GM19240 (cell line): ENCODE measurements around the gene HHIPL1.

Experiments
- DNase-seq: peaks from one replicate; pipeline ENCODE4 v3.0.0; 2011; ENCODE audit warnings: low spot score; ENCODE audit not compliant: insufficient read length

The HHIPL1 gene

DNA sequence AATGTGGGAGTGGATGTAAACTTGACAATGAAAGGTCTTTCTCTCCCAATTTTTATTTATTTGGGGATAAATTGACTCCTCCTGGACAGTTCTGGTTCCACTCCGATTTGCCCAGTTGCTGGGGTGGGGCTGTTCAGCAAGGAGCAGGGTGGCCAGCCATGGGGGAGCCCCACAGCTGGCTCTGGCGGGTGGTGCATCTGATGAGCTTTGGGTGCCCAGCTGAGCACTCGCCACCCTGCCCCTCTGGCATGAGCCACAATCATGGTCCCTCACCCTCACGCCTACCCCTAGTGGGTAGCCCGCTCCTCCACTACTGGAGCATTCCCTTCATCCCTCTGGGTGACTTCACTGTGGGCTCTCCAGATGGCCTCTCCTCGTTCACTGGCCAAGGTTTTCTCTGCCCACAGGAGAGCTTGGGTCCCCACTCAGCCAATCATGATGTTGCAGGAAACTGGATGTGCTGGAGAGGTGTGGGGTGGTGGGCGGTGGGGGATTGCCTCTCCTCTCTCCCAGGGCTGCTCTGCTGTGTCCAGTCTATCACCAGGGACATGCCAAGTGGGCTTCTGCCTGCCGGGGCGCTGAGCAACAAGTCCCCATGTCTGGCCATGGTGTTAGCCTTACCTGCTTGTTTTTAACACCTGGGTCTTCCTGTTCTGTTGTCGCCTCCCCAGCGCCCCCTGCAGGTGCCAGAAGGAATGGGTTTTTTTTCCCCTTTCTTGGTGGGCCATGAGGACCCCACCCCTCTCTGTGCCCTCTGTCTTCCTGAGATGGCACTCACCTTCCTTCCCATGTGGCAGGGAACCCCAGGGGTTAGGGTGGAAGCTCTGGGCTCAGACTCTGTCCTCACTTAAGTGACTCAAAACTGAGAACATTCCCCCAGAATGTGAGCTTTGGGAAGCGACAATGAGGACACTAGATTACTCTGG is 42.6 kb downstream of the HHIPL1 start:
- DNase-seq, result no peak

DNA sequence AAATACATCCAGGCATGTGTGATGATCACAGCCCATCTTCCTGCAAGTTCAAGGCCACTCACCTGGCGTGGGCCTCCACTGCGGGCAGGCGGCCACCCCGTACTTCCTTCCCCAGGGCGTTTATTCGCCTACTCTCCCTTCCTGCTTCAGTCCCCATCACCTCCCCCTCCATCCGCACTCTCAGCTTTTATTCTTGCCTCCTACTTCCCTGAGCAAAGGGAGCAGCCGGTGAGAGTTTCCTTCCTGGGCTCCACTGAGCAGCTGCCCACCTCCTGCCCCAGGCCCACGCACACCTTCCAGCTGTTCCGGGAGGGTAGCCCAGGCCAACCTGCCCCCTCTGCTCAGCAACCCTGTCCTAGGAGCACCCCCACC is 43.3 kb downstream of the HHIPL1 start:
- no peak for DNase-seq

DNA sequence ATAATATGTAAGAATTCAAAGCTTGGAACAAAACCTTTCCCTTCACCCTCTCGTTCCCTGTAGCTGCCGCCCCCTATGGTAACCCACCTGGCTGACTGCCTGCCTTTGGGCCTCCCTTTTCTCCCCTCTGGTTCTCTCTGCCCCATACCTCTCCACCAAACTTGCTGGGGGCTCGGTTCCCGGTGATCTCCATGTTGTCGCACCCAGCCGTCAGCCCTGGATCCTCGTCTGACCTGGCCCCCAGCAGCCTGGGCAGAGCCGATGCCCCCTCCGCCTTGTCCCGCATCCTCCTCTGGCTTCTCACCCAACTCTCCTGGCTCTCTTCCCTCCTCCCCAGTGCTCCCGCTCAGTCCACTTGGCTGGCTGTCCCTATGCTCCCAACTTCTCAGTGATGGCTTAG is 43.7 kb downstream of the HHIPL1 start:
- DNase-seq, result no peak

DNA sequence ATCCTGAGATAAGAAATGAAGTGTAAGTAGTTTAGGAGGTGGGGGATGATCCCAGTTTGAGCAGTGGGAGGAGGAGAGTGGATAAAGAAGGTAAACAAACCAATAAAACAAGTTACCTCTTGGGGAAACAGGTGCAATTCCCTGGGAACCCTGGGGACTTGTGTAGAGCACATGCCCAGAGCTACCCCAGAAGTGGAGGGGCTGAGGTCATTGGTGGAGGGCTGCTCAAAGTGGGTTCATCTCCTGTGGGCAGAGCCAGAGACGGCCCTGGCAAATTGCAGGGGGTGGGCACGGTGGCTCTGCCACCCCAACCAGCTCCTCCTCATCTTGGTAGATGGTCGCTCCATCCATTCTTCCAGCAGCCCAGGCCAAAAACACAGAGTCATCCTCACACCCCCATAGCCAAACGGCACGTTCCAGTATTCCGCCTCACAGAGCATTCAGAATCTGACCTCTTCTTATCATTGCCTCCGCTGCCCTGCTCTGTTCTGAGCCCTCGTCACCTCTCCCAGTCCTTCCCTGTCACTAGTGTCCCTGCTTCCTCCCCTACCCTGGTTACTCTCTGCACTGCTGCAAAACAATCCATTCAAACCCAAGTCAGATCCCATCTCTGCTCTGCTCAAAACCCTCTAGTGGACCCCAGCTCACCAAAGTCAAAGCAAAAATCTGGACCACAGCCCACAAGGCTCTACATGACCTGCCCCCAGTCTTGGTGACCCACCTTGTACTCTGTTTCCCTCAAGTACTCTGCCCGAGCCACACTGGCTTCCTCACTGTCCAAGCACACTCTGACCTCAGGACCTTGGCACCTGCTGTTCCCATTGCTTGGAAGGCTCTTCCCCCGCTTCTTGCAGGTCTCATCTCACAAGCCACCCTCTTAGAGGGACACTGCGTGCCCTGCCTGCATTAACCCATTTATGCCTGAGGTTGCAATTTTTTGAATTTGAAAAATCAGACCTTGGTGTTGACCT is 44.6 kb downstream of the HHIPL1 start:
- DNase-seq, result no peak

DNA sequence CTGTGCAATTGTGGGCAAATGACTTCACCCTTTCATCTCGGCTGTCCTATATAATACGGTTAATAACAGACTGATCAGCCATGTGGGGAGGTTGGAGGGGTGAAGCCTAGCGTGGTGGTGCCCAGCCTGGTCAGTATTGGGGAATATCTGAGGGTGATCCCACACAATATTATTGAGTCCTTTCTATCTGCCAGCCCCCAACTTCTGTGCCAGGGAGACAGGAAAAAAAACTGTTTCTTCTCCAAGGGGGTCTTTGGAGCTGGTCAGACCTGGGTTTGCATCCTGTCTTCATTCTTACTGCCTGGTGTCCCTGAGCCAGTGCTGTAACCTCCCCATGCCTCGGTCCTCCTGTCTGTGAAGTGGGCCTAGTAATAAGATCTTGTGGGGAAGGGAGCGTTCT is 45.7 kb downstream of the HHIPL1 start:
- DNase-seq, result no peak

DNA sequence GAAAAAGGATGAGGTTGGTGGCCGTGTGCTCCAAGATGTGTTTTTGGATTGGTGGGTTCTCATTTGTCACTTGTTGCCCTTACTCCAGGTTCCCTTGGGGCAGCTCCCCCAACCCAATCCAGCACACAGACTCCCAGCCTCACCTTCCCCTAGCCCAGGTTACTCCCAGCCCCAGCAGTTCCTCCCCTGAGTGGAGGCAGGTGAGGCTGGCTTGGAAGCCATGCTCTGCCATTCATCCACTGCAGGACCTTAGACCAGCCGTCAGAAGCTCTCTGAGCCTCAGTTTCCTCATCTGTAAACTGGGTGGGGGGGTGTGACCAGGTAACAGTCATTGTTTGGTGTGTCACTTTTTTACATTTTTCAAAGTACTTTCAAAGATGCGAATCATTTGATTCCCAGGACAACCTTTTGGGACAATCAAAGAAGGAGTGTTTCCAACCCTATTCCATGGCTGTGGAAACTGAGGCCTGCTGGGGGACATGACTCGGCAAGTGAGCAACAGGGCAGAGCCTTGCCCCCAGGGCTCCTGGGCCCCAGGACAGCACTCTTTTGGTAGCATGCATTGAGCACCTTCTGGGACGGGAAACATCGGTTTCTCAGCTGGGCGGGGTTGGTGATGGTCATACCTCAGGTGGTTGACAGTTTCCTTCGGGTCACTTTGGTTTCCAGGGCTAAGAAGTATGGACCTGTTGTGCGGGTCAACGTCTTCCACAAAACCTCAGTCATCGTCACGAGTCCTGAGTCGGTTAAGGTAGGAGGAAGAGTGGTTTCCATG is 46.4 kb downstream of the HHIPL1 start:
- no peak for DNase-seq

DNA sequence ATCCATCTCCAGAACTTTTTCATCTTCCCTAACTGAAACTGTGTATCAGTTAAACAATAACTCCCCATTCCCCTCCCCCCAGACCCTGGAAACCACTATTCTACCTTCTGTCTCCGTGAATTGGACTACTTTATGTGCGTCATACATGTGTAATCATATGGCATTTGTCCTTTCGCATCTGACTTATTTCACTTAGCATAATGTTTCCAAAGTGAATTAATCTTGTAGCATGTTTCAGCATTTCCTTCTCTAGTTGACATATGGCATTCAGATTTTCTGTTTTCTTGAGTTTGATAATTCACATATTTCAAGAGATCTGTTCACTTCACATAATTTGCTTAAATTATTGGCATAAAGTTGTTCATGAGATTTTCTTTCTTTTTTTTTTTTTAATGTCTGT is 49.0 kb downstream of the HHIPL1 start:
- no peak for DNase-seq

DNA sequence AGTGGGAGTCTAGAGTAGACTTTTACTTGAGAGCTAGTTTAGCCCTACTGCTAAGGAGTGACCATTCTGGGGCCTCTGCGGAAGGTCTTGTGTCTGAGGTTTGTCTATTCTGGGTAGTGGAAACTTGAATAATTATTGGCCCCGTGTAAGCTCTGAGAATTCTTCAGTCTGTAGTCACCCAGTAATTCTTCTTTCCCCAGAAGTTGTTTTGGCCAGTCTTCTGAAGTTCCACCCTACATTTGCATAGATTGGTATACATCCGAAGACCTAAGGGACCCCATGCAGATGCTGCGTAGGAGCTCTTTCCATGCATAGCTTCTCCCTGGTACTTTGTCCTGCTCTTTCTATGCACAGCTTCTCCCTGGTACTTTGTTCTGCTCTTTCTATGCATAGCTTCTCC is 52.0 kb downstream of the HHIPL1 start:
- DNase-seq, result no peak

DNA sequence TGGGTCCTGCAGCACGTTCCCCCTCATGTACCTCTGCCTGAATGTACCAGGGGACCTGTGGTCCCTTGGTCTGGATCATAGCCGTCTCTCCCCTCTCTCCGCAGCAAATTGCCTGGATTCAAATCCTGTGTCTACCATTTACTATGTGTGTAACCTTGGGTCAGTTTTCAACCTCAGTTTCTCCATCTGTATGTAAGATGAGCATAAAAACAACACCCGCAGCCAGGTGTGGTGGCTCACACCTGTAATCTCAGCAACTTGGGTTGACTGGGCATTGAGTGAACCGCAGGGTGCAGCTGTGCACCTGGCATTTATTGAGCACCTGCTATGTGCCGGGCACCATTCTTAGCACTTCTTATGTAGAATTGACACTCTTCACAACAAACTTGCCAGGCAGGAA is 53.3 kb downstream of the HHIPL1 start:
- no peak for DNase-seq

DNA sequence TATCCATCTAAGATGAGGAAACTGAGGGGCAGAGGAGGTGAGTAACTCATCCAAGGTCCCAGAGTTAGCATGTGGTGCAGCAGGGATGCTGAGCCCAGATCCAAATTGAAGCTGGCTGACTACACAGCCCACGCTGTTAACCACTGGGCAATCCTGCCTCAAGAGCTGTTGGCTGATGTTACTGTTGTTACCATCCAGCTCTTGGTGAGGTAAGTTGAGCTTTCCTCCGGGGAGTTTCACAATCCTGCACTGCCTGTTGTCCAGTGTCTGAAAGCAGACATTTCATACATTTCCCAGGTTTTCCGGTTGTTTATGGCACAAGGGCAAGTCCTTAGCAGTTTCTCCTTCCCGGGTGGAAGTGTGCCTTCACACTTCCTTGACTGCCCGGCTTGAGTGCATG is 53.7 kb downstream of the HHIPL1 start:
- no peak for DNase-seq

DNA sequence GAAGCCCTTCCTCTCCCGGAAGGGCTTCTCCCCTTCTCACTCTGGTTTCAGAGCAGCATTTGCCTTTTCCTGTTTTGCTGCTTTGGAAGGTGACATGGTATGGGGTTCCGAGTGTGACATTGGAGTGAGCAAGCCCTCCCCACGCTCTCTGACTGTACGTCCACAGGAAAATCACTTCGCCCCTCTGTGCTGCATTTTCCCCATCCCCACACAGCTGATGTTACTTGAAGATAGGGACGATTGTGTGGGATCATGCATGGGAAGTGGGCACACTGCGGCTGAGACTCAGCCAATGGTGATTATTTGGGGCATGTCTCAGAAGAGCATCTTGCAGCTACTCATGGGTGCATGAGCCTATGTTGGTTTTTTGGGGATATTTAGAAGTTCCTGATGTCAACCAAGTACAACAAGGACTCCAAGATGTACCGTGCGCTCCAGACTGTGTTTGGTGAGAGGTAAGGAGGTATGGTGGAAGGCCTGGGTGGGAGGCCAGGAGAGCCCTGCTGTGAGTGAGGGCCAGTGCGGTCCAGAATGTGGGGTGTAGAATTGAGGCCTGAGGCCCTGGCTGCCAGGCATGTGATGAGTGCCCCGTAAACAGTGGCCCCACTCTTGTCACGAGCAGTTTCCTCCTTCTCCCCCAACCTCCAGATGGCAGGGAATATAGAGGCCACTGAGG is 54.3 kb downstream of the HHIPL1 start:
- no peak for DNase-seq

DNA sequence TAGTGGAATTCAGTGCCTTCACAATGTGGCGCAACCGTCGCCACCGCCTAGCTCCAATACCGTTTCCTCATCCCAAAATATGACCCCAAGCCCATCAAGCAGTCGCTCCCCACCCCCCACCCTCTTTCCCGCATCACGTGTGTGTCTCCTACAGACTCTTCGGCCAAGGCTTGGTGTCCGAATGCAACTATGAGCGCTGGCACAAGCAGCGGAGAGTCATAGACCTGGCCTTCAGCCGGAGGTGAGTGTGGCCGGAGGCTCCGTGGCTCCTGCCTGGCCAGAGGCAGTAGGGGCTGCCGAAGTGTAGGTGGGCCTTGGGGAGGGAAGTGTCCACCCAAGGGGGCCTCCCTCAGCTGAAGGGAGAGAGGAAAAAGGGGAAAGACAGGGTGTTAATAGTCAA is 54.9 kb downstream of the HHIPL1 start:
- DNase-seq, result no peak

DNA sequence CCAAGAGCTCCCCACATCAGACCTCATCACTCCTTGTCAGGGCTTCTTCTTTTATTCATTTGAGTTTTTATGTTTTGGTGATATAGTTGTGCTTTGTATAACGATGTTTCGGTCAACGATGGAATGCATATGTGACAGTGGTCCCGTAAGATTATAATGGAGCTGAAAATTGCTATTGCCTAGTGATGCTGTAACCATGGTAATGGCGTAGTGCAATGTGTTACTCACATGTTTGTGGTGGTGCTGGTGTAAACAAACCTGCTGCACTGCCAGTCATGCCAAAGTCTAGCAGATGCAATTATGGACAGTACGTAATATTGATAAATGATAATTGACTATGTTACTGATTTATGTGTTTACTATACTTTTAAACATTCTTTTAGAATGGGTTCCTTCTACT is 55.5 kb downstream of the HHIPL1 start:
- DNase-seq, result no peak

DNA sequence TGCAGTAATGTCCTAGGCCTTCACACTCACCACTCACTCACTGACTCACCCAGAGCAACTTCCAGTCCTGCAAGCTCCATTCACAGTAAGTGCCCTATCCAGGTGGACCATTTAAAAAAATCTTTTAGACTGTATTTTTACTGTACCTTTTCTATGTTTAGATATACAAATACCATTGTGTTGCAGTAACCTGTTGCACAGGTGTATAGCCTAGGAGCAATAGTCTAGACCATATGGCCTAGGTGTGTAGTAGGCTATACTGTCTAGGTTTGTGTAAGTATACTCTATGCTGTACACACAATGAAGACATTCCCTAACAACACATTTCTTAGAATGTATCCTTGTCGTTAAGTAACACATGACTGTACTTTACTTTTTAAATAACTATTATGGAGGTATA is 56.3 kb downstream of the HHIPL1 start:
- DNase-seq, result no peak

DNA sequence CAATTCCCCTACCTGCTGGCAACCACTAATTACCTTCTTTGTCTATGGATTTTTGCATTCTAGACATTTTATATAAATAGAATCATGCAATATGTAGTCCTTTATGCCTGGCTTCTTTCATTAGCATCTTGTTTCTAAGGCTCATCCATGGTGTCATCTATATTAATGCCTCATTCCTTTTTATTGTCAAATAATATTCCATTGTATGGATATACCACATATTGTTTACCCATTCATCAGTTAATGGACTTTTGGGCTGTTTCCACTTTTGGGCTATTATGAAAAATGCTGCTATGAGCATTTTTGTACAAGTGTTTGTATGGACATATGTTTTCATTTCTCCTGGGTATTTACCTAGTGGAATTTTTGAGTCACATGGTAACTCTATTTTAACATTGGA is 57.2 kb downstream of the HHIPL1 start:
- no peak for DNase-seq

DNA sequence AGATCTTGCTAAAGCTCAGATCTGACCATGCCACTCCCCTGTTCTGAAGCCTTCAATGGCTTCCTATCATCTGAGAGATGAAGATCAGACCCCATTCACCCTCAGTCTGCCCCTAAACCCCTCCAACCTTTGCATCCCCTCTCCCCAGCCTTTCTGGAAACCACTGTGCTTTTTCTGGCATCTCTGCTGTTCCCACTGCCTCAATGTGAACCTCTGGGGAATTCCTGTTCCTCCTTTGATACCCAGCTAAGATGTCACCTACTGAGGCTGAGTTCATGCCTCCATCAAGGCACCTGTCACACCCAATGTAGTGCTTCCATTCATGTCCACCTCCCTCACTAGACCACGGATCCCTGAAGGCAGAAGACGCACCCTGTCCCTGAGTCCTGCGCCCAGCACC is 58.5 kb downstream of the HHIPL1 start:
- no peak for DNase-seq

DNA sequence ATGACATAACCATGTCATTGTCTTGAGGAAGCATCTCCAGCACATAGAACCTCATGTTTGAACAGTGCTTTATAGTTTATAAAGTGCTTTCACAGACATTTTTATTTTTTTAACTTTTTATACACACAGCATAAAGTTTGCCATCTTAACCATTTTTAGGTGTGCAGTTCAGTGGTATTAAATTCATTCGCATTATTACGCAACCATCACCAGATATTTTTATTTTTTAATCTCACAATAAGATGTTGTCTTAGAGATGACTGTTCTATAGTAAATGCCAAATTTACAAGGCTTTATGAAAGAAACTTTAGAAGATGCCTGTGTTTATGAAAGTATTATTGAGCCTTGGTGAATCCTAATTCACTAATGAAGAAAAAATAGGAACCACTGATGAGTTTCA is 59.1 kb downstream of the HHIPL1 start:
- no peak for DNase-seq

DNA sequence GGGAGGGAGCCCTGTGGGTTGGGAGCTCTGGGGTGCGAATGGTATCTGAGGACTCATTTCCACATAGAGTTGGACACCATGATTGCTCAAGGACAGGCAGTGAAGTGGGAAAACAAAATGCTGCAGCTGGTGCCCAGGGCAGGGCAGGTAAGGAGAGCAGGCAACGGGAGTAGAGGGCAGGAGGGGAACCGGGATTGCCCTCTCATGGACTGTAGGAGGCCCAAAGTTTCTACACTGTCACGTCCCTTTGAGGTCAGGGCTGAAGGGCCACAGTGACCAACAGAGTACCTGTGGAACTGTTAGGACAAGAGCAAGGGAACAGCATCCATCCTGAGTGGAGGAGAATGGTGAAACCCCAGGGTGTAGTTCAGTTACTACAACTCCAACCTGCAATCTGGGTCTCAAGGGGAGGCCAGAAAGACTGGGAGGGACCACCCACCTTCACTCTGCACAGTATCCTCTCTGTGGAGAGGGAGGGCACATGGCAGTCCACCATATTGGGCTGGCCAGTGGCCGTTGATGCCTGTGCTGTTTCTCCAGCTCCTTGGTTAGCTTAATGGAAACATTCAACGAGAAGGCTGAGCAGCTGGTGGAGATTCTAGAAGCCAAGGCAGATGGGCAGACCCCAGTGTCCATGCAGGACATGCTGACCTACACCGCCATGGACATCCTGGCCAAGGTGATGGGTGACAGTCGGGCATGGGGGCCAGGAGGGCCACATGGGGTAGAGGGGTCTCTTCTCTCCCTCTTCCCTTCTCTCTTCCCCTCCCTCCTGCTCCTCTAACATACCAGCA is 61.4 kb downstream of the HHIPL1 start:
- no peak for DNase-seq

DNA sequence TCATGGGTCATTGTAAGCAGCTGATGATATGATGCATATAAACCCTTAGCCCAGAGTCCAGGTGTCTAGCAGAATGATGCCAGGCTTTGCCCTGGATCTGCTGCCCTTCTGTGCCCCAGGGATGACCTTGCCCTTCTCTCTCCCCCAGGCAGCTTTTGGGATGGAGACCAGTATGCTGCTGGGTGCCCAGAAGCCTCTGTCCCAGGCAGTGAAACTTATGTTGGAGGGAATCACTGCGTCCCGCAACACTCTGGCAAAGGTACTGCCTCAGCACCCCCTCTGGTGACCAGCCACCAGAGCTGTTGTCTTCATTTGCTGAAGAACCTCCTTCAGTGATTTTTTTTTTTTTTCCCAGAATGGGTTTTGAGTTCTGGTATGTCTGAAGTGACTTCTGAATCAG is 62.5 kb downstream of the HHIPL1 start:
- no peak for DNase-seq

DNA sequence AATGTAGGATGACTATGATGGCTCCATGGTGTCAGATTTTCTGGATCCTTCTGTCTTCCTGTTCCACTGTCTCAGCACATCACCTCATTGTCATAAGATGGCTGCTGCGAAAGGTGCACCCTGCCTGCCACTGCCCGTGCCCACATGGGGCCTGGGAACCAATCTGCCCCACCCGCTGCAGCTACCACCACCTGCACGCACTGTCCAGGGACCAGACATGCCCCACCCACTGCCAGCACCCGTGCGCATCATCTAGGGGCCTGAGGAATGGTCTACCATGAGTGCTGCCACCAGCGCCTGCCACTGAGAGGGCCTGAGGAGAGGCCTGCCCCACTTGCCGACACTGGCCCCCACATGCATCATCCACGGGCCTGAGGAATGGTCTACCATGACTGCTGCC is 63.0 kb downstream of the HHIPL1 start:
- no peak for DNase-seq
